Measurements from ENCODE around the gene TPD52L1.

DNA sequence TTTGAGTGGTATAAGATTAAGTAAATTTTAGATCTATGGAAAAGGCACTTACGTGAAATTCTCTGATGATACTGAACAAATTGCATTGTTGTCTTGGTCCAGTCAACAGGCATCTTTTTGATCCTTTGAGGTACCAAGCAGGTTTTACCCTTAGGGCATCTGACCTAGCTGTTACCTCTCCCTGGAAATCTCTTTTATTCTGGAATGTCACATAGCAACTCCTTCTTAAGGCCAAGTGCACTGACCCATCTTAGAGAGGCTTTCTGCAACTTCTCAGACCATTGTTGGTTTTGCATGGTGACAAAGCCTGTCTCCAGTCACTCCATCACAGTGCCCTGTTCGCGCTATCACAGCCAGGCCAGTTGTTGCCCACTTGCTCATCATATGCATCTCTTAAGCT lies 42.0 kb downstream of the TPD52L1 start:
- TF ChIP-seq POLR2AphosphoS5 (IDR thresholded peaks at IDR 0.05; ENCODE audit: low read depth, low read length): no peak
- TF ChIP-seq TAF1 (IDR thresholded peaks at IDR 0.05; ENCODE audit: borderline replicate concordance, insufficient read depth, low read length): no peak
- TF ChIP-seq SIN3A (IDR thresholded peaks at IDR 0.05; ENCODE audit: borderline replicate concordance, insufficient read depth, low read length): no peak
- TF ChIP-seq, protein P1, sequence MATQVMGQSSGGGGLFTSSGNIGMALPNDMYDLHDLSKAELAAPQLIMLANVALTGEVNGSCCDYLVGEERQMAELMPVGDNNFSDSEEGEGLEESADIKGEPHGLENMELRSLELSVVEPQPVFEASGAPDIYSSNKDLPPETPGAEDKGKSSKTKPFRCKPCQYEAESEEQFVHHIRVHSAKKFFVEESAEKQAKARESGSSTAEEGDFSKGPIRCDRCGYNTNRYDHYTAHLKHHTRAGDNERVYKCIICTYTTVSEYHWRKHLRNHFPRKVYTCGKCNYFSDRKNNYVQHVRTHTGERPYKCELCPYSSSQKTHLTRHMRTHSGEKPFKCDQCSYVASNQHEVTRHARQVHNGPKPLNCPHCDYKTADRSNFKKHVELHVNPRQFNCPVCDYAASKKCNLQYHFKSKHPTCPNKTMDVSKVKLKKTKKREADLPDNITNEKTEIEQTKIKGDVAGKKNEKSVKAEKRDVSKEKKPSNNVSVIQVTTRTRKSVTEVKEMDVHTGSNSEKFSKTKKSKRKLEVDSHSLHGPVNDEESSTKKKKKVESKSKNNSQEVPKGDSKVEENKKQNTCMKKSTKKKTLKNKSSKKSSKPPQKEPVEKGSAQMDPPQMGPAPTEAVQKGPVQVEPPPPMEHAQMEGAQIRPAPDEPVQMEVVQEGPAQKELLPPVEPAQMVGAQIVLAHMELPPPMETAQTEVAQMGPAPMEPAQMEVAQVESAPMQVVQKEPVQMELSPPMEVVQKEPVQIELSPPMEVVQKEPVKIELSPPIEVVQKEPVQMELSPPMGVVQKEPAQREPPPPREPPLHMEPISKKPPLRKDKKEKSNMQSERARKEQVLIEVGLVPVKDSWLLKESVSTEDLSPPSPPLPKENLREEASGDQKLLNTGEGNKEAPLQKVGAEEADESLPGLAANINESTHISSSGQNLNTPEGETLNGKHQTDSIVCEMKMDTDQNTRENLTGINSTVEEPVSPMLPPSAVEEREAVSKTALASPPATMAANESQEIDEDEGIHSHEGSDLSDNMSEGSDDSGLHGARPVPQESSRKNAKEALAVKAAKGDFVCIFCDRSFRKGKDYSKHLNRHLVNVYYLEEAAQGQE (IDR thresholded peaks at IDR 0.05; ENCODE audit: insufficient read depth in 1 of 2, low read depth in 2 of 2, low read length in 2 of 2): no peak
- TF ChIP-seq FOXP2 (optimal IDR thresholded peaks at IDR 0.05; ENCODE audit: borderline replicate concordance, extremely low read depth, extremely low read length, insufficient read depth): no peak
